ENCODE results near the gene EYS. TPM values are rescaled to one million over a fixed set of nuclear protein-coding genes. Genes with fewer than 3 reads are reported as not detected.

The EYS gene
- total RNA-seq, 6 experiments from 2014 or later = 0.18 TPM; not detected in 5

DNA sequence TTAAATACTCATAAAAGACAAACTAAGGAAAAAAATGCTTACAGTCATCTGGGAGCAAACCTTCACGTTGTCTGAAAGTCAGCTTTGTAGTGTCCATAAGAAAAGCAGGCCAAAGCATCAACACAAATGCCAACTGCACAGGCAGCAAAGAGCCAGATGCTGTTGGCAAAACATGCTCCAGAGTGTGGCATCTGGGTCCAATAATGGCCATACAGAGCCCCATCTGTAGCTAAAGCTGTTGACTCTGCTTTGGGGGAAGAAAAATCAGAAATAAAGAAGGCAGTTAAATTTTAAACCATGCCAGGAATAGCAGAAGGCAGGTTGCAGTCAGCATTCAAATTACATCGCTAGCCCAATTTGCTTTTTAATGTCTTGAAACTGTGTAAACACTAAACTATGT, 776.3 kb downstream of the EYS start:
- Mint-ChIP-seq H3K9me3 (peaks cover 12% of the 10 kb centered on the region), H3K4me3 (no peak overlapping the region), H3K27ac (no peak overlapping the region), H3K4me1 (ENCODE audit: low read depth) (no peaks in the 10 kb centered on the region), H3K36me3 (ENCODE audit: low read depth) (no peaks in the 10 kb centered on the region), H3K27me3 (ENCODE audit: insufficient read depth) (no peaks in the 10 kb centered on the region)
- no peak for DNase-seq
- TF ChIP-seq, protein P1, sequence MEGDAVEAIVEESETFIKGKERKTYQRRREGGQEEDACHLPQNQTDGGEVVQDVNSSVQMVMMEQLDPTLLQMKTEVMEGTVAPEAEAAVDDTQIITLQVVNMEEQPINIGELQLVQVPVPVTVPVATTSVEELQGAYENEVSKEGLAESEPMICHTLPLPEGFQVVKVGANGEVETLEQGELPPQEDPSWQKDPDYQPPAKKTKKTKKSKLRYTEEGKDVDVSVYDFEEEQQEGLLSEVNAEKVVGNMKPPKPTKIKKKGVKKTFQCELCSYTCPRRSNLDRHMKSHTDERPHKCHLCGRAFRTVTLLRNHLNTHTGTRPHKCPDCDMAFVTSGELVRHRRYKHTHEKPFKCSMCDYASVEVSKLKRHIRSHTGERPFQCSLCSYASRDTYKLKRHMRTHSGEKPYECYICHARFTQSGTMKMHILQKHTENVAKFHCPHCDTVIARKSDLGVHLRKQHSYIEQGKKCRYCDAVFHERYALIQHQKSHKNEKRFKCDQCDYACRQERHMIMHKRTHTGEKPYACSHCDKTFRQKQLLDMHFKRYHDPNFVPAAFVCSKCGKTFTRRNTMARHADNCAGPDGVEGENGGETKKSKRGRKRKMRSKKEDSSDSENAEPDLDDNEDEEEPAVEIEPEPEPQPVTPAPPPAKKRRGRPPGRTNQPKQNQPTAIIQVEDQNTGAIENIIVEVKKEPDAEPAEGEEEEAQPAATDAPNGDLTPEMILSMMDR (IDR thresholded peaks at IDR 0.05) = no peak

DNA sequence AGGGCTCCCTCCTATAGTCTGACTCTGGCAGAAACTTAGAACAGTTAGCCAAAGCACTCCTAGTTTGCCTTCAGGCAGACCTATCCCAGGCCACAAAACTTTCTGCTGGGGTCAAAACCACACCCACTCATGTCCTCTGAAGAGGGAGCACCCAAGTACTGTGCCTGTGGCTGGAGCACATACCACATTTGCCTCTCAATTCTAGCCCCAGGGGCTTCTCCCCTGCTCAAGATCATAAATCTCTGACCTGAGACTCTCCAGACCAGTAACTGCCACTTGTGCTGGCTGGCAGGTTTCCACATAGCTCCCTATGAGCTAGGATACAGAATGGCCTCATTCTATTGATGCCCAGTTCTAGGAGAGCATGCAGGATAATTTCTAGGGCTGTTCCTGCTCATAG, 781.0 kb downstream of the EYS start:
- TF ChIP-seq, protein P1 (IDR thresholded peaks at IDR 0.05) = no peak
- Mint-ChIP-seq H3K27me3 (ENCODE audit: insufficient read depth) (no peaks in the 10 kb centered on the region), H3K27ac (no peak overlapping the region), H3K4me1 (ENCODE audit: low read depth) (no peaks in the 10 kb centered on the region), H3K36me3 (ENCODE audit: low read depth) (no peaks in the 10 kb centered on the region), H3K4me3 (no peak overlapping the region), H3K9me3 (peaks cover 44% of the 10 kb centered on the region)
- no peak for DNase-seq

DNA sequence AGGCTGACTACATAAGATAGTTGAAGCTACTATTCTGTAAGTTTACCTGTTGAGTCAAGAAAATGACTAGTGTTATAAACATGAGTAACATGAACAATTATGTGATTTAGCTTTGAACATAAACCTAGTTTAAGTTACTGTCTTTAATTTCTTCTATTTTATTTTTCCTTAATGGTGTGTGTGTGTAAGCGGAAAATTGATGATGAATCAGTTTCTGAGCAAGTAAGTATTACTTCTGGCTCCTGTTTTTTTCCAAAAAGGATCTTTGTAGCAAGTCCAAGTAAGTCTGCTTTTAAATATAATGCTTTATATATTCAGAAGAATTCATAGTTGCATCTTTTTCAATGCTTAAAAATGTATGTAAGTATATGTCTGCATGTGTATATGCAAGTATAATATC, 786.8 kb downstream of the EYS start:
- Mint-ChIP-seq H3K36me3 (ENCODE audit: low read depth) (no peaks in the 10 kb centered on the region), H3K4me3 (no peak overlapping the region), H3K27ac (no peak overlapping the region), H3K27me3 (ENCODE audit: insufficient read depth) (no peaks in the 10 kb centered on the region), H3K4me1 (ENCODE audit: low read depth) (no peaks in the 10 kb centered on the region), H3K9me3 (peaks cover 43% of the 10 kb centered on the region)
- no peak for DNase-seq
- TF ChIP-seq, protein P1 (IDR thresholded peaks at IDR 0.05) = no peak

DNA sequence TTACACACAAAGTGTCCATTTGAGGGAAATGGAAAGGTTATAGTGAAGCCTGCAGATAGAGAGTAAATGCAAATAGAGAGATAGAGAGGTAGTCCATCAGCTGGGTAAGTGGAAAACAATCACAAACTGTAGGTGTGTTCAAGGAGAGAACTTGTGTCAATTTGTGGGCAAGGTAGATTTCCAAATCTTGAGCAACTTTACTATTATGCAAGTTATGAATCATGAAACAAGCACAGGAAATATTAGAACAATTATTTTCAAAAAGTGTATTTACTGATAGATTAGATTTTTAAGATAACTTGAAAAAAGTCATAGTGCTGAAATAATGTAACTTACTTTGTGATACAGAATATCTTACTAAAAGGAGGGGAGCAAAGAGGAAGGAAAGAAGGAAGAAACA, 792.9 kb downstream of the EYS start:
- H3K4me3 Mint-ChIP-seq = no peak overlapping the region
- no peaks in the 10 kb centered on the region for H3K27me3 Mint-ChIP-seq (ENCODE audit: insufficient read depth)
- H3K4me1 Mint-ChIP-seq (ENCODE audit: low read depth) = no peaks in the 10 kb centered on the region
- no peak overlapping the region for H3K27ac Mint-ChIP-seq
- TF ChIP-seq, protein P1 (IDR thresholded peaks at IDR 0.05) = no peak
- DNase-seq = no peak
- peaks cover 12% of the 10 kb centered on the region for H3K9me3 Mint-ChIP-seq
- H3K36me3 Mint-ChIP-seq (ENCODE audit: low read depth) = no peaks in the 10 kb centered on the region

DNA sequence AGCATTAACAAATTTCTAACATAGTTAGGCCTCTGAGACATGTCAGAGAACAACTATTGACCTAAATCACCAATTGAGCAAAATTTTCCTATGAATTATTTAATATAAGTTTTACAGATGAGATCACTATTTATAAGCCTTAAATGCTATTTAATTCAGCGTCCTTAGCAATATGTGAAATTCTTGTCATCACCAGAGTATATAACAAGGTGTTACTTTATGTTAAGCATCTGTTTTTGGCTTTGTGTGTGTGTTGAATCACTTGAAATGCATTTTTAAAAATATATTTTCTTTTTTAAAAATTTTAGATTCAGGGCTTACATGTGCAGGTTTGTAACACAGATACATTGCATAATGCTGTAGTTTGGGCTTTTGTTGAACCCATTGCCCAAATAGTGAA, 794.1 kb downstream of the EYS start:
- Mint-ChIP-seq H3K4me3 (no peak overlapping the region), H3K27me3 (ENCODE audit: insufficient read depth) (no peaks in the 10 kb centered on the region), H3K9me3 (peaks cover 14% of the 10 kb centered on the region), H3K4me1 (ENCODE audit: low read depth) (no peaks in the 10 kb centered on the region), H3K27ac (no peak overlapping the region), H3K36me3 (ENCODE audit: low read depth) (no peaks in the 10 kb centered on the region)
- no peak for DNase-seq
- TF ChIP-seq, protein P1 (IDR thresholded peaks at IDR 0.05) = no peak

DNA sequence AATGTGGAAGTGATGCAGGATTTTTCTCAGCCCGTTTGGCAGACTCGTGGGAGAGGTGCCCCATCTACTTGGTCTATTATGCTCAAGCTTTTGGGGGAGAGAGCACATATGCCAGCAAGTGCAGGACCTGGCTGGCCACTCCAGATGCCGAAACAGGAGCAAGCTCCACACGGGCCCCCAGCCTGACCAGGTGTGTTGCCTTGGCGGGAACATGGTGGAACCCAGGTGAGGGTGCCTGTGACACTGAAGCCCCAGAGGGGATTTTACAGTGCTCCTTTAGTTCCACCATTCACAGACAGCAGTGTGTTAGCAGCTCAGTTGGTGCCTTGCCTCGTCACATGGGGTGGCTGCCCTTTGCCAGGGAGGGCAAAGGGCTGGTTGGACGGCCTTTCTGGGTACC, 798.9 kb downstream of the EYS start:
- H3K9me3 Mint-ChIP-seq = peaks cover 11% of the 10 kb centered on the region
- no peaks in the 10 kb centered on the region for H3K36me3 Mint-ChIP-seq (ENCODE audit: low read depth)
- H3K4me1 Mint-ChIP-seq (ENCODE audit: low read depth) = no peaks in the 10 kb centered on the region
- no peak for DNase-seq
- no peaks in the 10 kb centered on the region for H3K27me3 Mint-ChIP-seq (ENCODE audit: insufficient read depth)
- no peak overlapping the region for H3K27ac Mint-ChIP-seq
- TF ChIP-seq, protein P1 (IDR thresholded peaks at IDR 0.05) = no peak
- no peak overlapping the region for H3K4me3 Mint-ChIP-seq

All from HFFc6 (cell line).